Measurements from ENCODE around the gene CD300C.

CD300C gene

DNA sequence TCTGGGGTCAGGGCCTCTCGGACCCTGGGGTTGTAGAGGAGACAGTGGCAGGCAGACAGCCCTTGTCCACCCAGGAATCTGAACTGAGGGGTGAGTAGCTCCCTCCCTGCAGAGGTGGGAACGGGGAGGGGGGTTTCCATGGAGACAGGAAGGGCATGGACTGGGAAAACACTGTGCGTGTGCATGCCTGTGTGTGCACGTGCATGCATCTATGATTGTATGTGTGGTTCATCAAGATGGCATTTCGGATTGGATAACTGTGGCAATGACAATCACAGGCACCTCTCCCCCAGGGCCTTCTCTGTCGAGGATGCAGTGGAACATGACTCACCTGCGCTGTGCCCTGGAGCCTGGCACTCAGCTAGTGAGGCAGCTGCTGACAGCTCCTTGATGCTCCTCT, 6.1 kb upstream of the CD300C start:
- ChIA-PET POLR2A (no interaction called here), CTCF (no interaction called here)
- TF ChIP-seq, protein P1, sequence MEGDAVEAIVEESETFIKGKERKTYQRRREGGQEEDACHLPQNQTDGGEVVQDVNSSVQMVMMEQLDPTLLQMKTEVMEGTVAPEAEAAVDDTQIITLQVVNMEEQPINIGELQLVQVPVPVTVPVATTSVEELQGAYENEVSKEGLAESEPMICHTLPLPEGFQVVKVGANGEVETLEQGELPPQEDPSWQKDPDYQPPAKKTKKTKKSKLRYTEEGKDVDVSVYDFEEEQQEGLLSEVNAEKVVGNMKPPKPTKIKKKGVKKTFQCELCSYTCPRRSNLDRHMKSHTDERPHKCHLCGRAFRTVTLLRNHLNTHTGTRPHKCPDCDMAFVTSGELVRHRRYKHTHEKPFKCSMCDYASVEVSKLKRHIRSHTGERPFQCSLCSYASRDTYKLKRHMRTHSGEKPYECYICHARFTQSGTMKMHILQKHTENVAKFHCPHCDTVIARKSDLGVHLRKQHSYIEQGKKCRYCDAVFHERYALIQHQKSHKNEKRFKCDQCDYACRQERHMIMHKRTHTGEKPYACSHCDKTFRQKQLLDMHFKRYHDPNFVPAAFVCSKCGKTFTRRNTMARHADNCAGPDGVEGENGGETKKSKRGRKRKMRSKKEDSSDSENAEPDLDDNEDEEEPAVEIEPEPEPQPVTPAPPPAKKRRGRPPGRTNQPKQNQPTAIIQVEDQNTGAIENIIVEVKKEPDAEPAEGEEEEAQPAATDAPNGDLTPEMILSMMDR (IDR thresholded peaks at IDR 0.05; ENCODE audit: control extremely low read depth, extremely low read depth, low read depth, missing control alignments), result no peak

GRCh38 chr17:74550602-74551001, 4.7 kb upstream of the CD300C start:
- CTCF ChIA-PET, result interaction anchor here (0.9 kb wide), 1 partner anchor 11 kb away, joined by 3 read pairs; no protein-coding TSS in a partner anchor
- POLR2A ChIA-PET, result no interaction called here
- DNase-seq (ENCODE audit: extremely low spot score), result no peak

More for the DNA sequence above, 6.1 kb upstream of the CD300C start:
- no peak for DNase-seq (ENCODE audit: extremely low spot score)

GRCh38 chr17:74549343-74549742, 3.4 kb upstream of the CD300C start:
- ChIA-PET POLR2A (no interaction called here), CTCF (no interaction called here)
- TF ChIP-seq, protein P1 (IDR thresholded peaks at IDR 0.05; ENCODE audit: control extremely low read depth, extremely low read depth, low read depth, missing control alignments), result no peak
- DNase-seq (ENCODE audit: extremely low spot score), result no peak

More at GRCh38 chr17:74550602-74551001, 4.7 kb upstream of the CD300C start:
- TF ChIP-seq, protein P1 (IDR thresholded peaks at IDR 0.05; ENCODE audit: control extremely low read depth, extremely low read depth, low read depth, missing control alignments), result no peak

- ChIA-PET CTCF (no interaction called here), POLR2A (no interaction called here)
- TF ChIP-seq, protein P1 (IDR thresholded peaks at IDR 0.05; ENCODE audit: control extremely low read depth, extremely low read depth, low read depth, missing control alignments), result no peak
- no peak for DNase-seq (ENCODE audit: extremely low spot score)
Measured at GRCh38 chr17:74547736-74548135, 1.8 kb upstream of the CD300C start.

DNA sequence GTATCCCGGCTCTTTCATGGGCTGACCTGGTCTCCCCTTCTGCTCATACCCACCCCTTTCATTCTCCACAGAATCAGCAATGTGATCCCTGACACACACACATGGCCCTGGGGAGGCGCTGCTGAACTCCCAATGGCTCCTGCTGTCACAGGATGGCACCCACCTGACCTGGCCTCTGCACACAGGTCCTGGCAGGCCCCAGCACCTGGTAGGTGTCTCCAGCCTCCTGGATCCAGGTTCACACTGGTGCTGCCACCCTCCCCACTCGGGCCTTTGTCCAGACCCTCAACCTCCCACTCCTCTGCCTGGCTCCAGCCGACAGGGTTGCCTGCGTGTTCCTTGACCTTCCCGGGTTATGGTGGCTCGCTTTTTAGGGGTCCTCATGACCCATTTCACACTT, 1.3 kb upstream of the CD300C start:
- ChIA-PET POLR2A (no interaction called here), CTCF (no interaction called here)
- no peak for DNase-seq (ENCODE audit: extremely low spot score)
- TF ChIP-seq, protein P1 (IDR thresholded peaks at IDR 0.05; ENCODE audit: control extremely low read depth, extremely low read depth, low read depth, missing control alignments), result no peak

DNA sequence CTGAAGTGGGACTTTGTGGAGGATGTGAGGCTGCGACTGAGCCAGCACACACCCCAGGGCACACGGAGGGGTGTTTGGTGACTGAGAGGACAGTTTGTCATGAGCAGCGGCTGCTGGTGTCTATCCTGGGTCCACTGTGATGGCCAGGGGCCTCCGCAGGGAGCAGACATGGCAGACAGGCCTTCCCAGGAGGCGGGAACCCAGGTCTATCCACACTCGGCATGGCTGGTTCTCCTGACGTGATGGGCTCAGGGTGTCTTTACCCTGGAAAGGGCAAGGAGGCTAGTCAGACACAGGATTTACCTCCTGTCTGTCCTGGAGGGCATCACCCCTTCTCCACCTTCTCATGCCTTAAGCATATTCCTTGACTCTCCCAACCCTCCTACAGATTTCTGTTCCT, 671 bp upstream of the CD300C start:
- TF ChIP-seq, protein P1 (IDR thresholded peaks at IDR 0.05; ENCODE audit: control extremely low read depth, extremely low read depth, low read depth, missing control alignments), result no peak
- ChIA-PET CTCF (interaction anchor here (1.2 kb wide), 1 partner anchor 14 kb away, joined by 4 read pairs; no protein-coding TSS in a partner anchor), POLR2A (no interaction called here)
- DNase-seq (ENCODE audit: extremely low spot score), result no peak

All from GM10248 (cell line).